DOHH2 (cell line): ENCODE measurements around the gene NBAS.

Experiments
- CTCF ChIP-seq: fragments of 200-600 bp; sonication (generic); IDR thresholded peaks from one replicate; pipeline ENCODE4 v1.5.1; 2014; ENCODE audit warnings: antibody characterized with exemption, mild to moderate bottlenecking, low read depth, low read length; ENCODE audit not compliant: poor library complexity, severe bottlenecking
- EZH2phosphoT487 ChIP-seq: fragments of 200-600 bp; sonication (generic); IDR thresholded peaks from 2 replicates; pipeline ENCODE4 v1.6.1; 2017; ENCODE audit warnings: borderline replicate concordance, mild to moderate bottlenecking, antibody characterized with exemption, low read length, moderate library complexity, mixed read lengths

GRCh38 chr2:15399241-15399640 lies 161.9 kb downstream of the NBAS start:
- no peak for TF ChIP-seq CTCF
- TF ChIP-seq EZH2phosphoT487: no peak
